NT2/D1 (cell line): Measurements from ENCODE around the gene RERE.

ENCODE experiments used
- SUZ12 ChIP-seq: IDR thresholded peaks from 2 replicates; pipeline ENCODE4 v1.6.1; 2011; ENCODE audit not compliant: insufficient read length, insufficient read depth; ENCODE audit errors: extremely low read depth
- YY1 ChIP-seq: IDR thresholded peaks from 2 replicates; pipeline ENCODE4 v1.6.1; 2011; ENCODE audit not compliant: insufficient read length, insufficient read depth

DNA sequence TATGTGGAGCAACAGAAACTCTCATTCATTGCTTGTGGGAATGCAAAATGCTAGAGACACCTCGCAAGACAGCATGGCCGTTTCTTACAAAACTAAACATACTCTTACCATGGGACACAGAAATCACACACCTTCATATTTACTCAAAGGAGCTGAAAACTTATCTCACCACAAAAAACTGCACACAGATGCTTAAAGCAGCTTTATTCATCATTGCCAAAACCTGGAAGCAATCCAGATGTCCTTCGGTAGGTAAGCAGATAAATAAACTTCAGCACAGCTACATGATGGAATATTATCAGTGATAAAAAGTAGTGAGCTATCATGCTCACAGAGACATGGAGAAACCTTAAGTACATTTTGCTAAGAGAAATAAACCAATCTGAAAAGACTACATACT, 124.3 kb downstream of the RERE start:
- no peak for TF ChIP-seq SUZ12
- no peak for TF ChIP-seq YY1
